ENCODE data around the gene ITPK1.

DNA sequence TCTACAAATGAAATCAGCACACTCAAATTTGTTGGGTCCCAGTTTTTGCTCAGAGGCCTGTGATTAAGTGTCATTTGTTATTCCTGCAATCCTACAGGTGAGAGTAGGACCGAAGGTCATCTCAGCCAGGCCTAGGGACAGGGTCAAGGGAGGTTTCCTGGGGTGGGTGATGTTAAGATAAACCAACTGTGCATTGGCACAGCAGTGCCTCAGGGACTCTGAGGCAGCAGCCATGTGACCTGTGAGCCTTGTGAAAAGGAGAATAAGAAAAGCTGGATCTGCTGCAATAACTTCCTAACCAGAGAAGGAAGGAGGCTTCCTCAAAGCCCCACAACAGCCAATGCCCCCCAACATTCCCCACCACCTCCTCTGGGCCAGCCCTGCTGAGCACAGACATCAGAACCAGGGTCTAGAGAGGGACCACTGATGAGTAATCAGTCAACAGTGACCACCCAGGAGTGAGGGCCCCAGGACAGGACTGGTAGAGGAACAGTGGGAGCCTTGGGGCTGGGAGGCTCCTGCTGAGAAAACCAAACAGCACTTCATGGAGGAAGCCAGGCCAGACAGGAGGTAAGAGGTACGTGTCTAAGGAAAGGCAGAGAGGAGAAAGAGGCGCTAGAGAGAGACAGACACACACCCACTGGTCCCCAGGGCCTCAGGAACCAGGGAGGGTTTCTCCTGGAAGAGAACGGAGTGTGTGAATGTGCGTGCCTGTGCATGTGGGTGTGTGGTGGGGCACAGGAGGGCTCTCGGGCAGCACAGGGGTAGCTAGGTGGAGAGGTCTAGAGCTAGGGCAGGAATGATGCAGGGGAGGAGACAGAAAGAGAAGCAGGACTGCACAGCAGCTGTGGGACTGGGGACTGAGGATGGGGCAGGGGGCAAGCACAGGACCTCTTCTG, 82.4 kb downstream of the ITPK1 start:
- TF ChIP-seq, protein P1, sequence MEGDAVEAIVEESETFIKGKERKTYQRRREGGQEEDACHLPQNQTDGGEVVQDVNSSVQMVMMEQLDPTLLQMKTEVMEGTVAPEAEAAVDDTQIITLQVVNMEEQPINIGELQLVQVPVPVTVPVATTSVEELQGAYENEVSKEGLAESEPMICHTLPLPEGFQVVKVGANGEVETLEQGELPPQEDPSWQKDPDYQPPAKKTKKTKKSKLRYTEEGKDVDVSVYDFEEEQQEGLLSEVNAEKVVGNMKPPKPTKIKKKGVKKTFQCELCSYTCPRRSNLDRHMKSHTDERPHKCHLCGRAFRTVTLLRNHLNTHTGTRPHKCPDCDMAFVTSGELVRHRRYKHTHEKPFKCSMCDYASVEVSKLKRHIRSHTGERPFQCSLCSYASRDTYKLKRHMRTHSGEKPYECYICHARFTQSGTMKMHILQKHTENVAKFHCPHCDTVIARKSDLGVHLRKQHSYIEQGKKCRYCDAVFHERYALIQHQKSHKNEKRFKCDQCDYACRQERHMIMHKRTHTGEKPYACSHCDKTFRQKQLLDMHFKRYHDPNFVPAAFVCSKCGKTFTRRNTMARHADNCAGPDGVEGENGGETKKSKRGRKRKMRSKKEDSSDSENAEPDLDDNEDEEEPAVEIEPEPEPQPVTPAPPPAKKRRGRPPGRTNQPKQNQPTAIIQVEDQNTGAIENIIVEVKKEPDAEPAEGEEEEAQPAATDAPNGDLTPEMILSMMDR (IDR thresholded peaks at IDR 0.05), result no peak
- TF ChIP-seq POLR2A (IDR thresholded peaks at IDR 0.05), result no peak

Measured in thyroid gland (tissue), 4 donors.